Sigmoid colon (tissue), 4 donors: ENCODE results near the gene TYMP.

Experiments
- CTCF ChIP-seq, 4 experiments: fragments of 450-650 bp in 3 of 4; fragments of 200-600 bp in 1 of 4; IDR thresholded peaks; one replicate each; pipeline ENCODE4 v1.5.1; 2016 to 2019; ENCODE audit warnings: antibody characterized with exemption in 4 of 4, mild to moderate bottlenecking in 3 of 4, moderate library complexity in 2 of 4
- EP300 ChIP-seq, 4 donors: sonication (generic); formaldehyde crosslinking; IDR thresholded peaks; one replicate each; pipeline ENCODE4 v1.6.1; 2017; ENCODE audit warnings: antibody characterized with exemption in 4 of 4
- POLR2A ChIP-seq, 2 donors: fragments of 450-650 bp; IDR thresholded peaks; one replicate each; pipeline ENCODE4 v1.6.1; 2016; ENCODE audit warnings: antibody characterized with exemption in 2 of 2, mild to moderate bottlenecking in 2 of 2, moderate library complexity in 2 of 2
- POLR2AphosphoS5 ChIP-seq, 4 donors: sonication (generic); formaldehyde crosslinking; IDR thresholded peaks; one replicate each; pipeline ENCODE4 v1.6.1; 2017; ENCODE audit warnings: antibody characterized with exemption in 4 of 4

DNA sequence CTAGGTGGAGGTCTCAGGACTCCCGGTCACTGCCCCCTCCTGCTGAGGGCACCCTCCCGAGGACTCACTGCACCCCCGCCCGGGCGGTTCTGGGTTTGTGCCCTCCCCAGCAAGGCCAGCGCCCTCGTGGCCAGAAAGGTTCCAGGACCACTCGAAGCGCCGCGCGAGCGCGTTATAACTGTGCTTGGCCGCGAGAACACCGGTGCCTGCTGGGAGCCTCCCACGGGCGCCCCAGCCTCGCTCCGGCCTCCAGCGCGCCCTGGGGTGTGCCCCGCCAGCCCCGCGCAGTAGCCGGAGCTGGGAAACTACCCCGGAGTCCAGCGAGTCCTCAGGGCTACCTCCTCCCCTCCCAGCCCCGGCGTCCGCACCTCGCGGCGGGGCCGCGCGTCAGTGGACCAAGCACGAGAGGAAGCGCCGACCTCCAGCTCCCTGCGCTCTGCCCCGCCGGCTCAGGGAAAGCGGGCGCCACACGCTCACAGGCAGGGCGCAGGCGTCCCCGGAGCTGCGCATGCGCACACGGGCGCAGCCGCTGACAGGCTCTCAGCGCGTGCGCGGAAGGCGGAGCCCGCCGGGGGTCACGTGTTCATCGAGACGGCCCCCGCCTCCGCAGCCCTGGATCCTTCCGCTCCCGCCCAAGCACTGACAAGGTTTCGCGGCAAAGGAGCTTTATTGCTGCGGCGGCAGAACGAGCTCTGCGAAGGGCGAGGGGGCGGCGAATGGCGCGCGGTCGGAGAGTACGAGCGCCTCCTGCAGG lies 4.5 kb downstream of the TYMP start, which contains the start of gene SCO2:
- TF ChIP-seq CTCF (IDR thresholded peaks at IDR 0.05): peak in 2 of 4 experiments; percentile 26 to 35
- peak; percentile 26 to 71 for TF ChIP-seq POLR2A (IDR thresholded peaks at IDR 0.05)
- no peak for TF ChIP-seq EP300 (IDR thresholded peaks at IDR 0.05)
- TF ChIP-seq POLR2AphosphoS5 (IDR thresholded peaks at IDR 0.05): peak; percentile 78 to 92 (median 88)
